Loucy (cell line): Measurements from ENCODE around the gene MUC6.

ENCODE experiments used
- H2AFZ ChIP-seq: fragments of 200-600 bp; sonication (generic); 2 replicates; pipeline ENCODE4 v1.6.0; 2016; ENCODE audit warnings: antibody characterized with exemption, mild to moderate bottlenecking, low read length, moderate library complexity
- H3F3A ChIP-seq: fragments of 200-600 bp; 2 replicates; pipeline ENCODE4 v1.6.0; 2016; ENCODE audit warnings: antibody characterized with exemption, low read depth, mild to moderate bottlenecking
- H3K27me3 ChIP-seq: fragments of 200-600 bp; sonication (generic); 2 replicates; pipeline ENCODE4 v1.6.1; 2014; ENCODE audit warnings: low read length, mild to moderate bottlenecking; ENCODE audit not compliant: insufficient read depth, poor library complexity, severe bottlenecking
- H3K36me3 ChIP-seq: fragments of 200-600 bp; sonication (generic); 2 replicates; pipeline ENCODE4 v1.6.1; 2016; ENCODE audit warnings: low read length; ENCODE audit not compliant: insufficient read depth
- H3K4me1 ChIP-seq: fragments of 200-600 bp; sonication (generic); 2 replicates; pipeline ENCODE4 v1.5.1; 2014; ENCODE audit warnings: low read length, mild to moderate bottlenecking; ENCODE audit not compliant: insufficient read depth, poor library complexity, severe bottlenecking
- H3K4me2 ChIP-seq: fragments of 200-600 bp; sonication (generic); 2 replicates; pipeline ENCODE4 v1.6.0; 2014; ENCODE audit warnings: antibody characterized with exemption, low read length, low read depth, mild to moderate bottlenecking; ENCODE audit not compliant: poor library complexity, severe bottlenecking
- H3K4me3 ChIP-seq: fragments of 200-600 bp; sonication (generic); 2 replicates; pipeline ENCODE4 v1.5.1; 2014; ENCODE audit warnings: low read length, mild to moderate bottlenecking, mixed read lengths; ENCODE audit not compliant: poor library complexity, severe bottlenecking
- H3K79me2 ChIP-seq: fragments of 200-600 bp; sonication (generic); 2 replicates; pipeline ENCODE4 v1.6.1; 2014; ENCODE audit warnings: low read length; ENCODE audit not compliant: insufficient read depth
- H3K9ac ChIP-seq: fragments of 200-600 bp; sonication (generic); 2 replicates; pipeline ENCODE4 v1.6.0; 2014; ENCODE audit warnings: mild to moderate bottlenecking, low read depth, low read length, moderate library complexity; ENCODE audit not compliant: poor library complexity, severe bottlenecking
- H3K9me2 ChIP-seq: fragments of 200-600 bp; sonication (generic); replicated peaks from 2 replicates; pipeline ENCODE4 v1.6.1; 2016; ENCODE audit warnings: low read depth, low read length, mixed read lengths
- H3K9me3 ChIP-seq: fragments of 200-600 bp; sonication (generic); 2 replicates; pipeline ENCODE4 v1.6.1; 2014; ENCODE audit warnings: mild to moderate bottlenecking, antibody characterized with exemption, low read length, low read depth; ENCODE audit not compliant: insufficient read depth
- H4K20me1 ChIP-seq: fragments of 200-600 bp; sonication (generic); 2 replicates; pipeline ENCODE4 v1.6.0; 2014; ENCODE audit warnings: antibody characterized with exemption, low read length, mild to moderate bottlenecking; ENCODE audit not compliant: insufficient read depth, poor library complexity, severe bottlenecking
- CTCF ChIP-seq: fragments of 200-600 bp; sonication (generic); conservative IDR thresholded peaks from 2 replicates; pipeline ENCODE4 v1.5.1; 2014; ENCODE audit warnings: mild to moderate bottlenecking, antibody characterized with exemption, low read length
- EZH2phosphoT487 ChIP-seq: fragments of 200-600 bp; IDR thresholded peaks from 2 replicates; pipeline ENCODE4 v1.6.1; 2018; ENCODE audit warnings: antibody characterized with exemption, mild to moderate bottlenecking, moderate library complexity, borderline replicate concordance

MUC6 gene

GRCh38 chr11:1071571-1072115, 35.1 kb upstream of the MUC6 start:
- Histone ChIP-seq H3K4me2 (no peak overlapping the region), H3K9ac (no peak overlapping the region), H3K4me1 (no peaks in the 10 kb centered on the region), H3K36me3 (no peaks in the 10 kb centered on the region), H3F3A (no peaks in the 10 kb centered on the region), H3K9me2 (no peaks in the 10 kb centered on the region), H3K79me2 (no peaks in the 10 kb centered on the region), H3K9me3 (no peaks in the 10 kb centered on the region; the same call in 1 of the 2 replicates), H3K27me3 (no peaks in the 10 kb centered on the region), H4K20me1 (no peaks in the 10 kb centered on the region), H3K4me3 (no peak overlapping the region), H2AFZ (no peak overlapping the region)
- TF ChIP-seq CTCF (no peak), EZH2phosphoT487 (no peak)

GRCh38 chr11:1070594-1071462, 34.3 kb upstream of the MUC6 start:
- H3K9me2 ChIP-seq: no peaks in the 10 kb centered on the region

GRCh38 chr11:1069740-1070139, 33.2 kb upstream of the MUC6 start:
- Histone ChIP-seq H3K36me3 (no peaks in the 10 kb centered on the region), H2AFZ (no peak overlapping the region), H3K4me3 (no peak overlapping the region), H3F3A (no peaks in the 10 kb centered on the region), H3K79me2 (no peaks in the 10 kb centered on the region), H4K20me1 (no peaks in the 10 kb centered on the region), H3K9me3 (no peaks in the 10 kb centered on the region), H3K4me1 (no peaks in the 10 kb centered on the region), H3K9me2 (no peaks in the 10 kb centered on the region), H3K9ac (no peak overlapping the region), H3K4me2 (no peak overlapping the region), H3K27me3 (no peaks in the 10 kb centered on the region)
- TF ChIP-seq EZH2phosphoT487 (no peak), CTCF (no peak)

More at GRCh38 chr11:1070594-1071462, 34.3 kb upstream of the MUC6 start:
- Histone ChIP-seq H3K79me2 (no peaks in the 10 kb centered on the region), H3F3A (no peaks in the 10 kb centered on the region), H3K4me2 (no peak overlapping the region), H4K20me1 (no peaks in the 10 kb centered on the region), H3K4me3 (no peak overlapping the region), H2AFZ (no peak overlapping the region), H3K9ac (no peak overlapping the region), H3K36me3 (no peaks in the 10 kb centered on the region), H3K9me3 (no peaks in the 10 kb centered on the region; the same call in 1 of the 2 replicates), H3K4me1 (no peaks in the 10 kb centered on the region), H3K27me3 (no peaks in the 10 kb centered on the region)
- TF ChIP-seq CTCF (no peak), EZH2phosphoT487 (no peak)
